C4-2B (cell line): ENCODE data around the gene SLC6A16.

Source experiments
- CTCF ChIP-seq: fragments of 450-650 bp; conservative IDR thresholded peaks from 2 replicates; pipeline ENCODE4 v1.5.1; 2017; ENCODE audit warnings: mild to moderate bottlenecking
- ZFX ChIP-seq: fragments of 450-650 bp; IDR thresholded peaks from 2 replicates; pipeline ENCODE4 v1.6.1; 2017

- no peak for TF ChIP-seq CTCF
- no peak for TF ChIP-seq ZFX
Measured at GRCh38 chr19:49297403-49297802, 27.6 kb downstream of the SLC6A16 start.
